Prostate gland (tissue), 2 donors: ENCODE measurements around the gene ZNF460. TPM values are rescaled to one million over a fixed set of nuclear protein-coding genes. Genes with fewer than 3 reads are reported as not detected.
"Not testable (repeated sequence)": the region's sequence is repeated elsewhere in the genome, so short reads cannot be mapped to it uniquely, and the experiment has no call there.

Experiments
- DNase-seq: peaks from one replicate; pipeline ENCODE4 v3.0.0-alpha.2; 2019; ENCODE audit warnings: low spot score
- H3K27ac ChIP-seq, 2 donors: fragments of 200-600 bp; sonication (generic); 2 replicates each; pipeline ENCODE4 v1.5.1; 2017 to 2019
- H3K27me3 ChIP-seq: fragments of 200-600 bp; sonication (generic); replicated peaks from 2 replicates; pipeline ENCODE4 v1.5.1; 2019; ENCODE audit not compliant: insufficient read depth
- H3K36me3 ChIP-seq, 2 donors: fragments of 200-600 bp; sonication (generic); 1 replicate in 1 of 2; 2 replicates in 1 of 2; pipeline versions ENCODE4 v1.5.1 to v1.8.1; 2017 to 2019
- H3K4me1 ChIP-seq: fragments of 200-600 bp; sonication (generic); replicated peaks from 2 replicates; pipeline ENCODE4 v1.5.1; 2019
- H3K4me3 ChIP-seq, 2 donors: fragments of 200-600 bp; sonication (generic); 2 replicates each; pipeline ENCODE4 v1.5.1; 2017 to 2019
- H3K9me3 ChIP-seq: fragments of 200-600 bp; sonication (generic); 2 replicates; pipeline ENCODE4 v1.5.1; 2017
- POLR2A ChIP-seq: fragments of 450-650 bp; IDR thresholded peaks from one replicate; pipeline ENCODE4 v1.6.1; 2016; ENCODE audit warnings: antibody characterized with exemption, mild to moderate bottlenecking
- POLR2AphosphoS5 ChIP-seq: sonication (generic); formaldehyde crosslinking; IDR thresholded peaks from one replicate; pipeline ENCODE4 v1.6.1; 2017; ENCODE audit warnings: antibody characterized with exemption
- WGBS: methylation state at CpG from one replicate; pipeline ENCODE4 v1.1.5; 2018; 5-methylcytosine and 5-hydroxymethylcytosine counted together
- intact Hi-C: fragments of 100-400 bp; cut with DNase I; formaldehyde crosslinking; loops from one replicate; pipeline ENCODE4 v1.14.2; 2022
- total RNA-seq, 2 donors: library from RNA; depleted of rRNA; stranded (reverse); fragments of >200 nt; gene quantifications; one replicate each; pipeline ENCODE4 v1.1.0, GENCODE V29; 2016
- TF ChIP-seq, protein P1 (sequence below), 4 experiments: fragments of 200-600 bp in 2 of 4; fragments of 450-650 bp in 2 of 4; sonication (generic) in 2 of 4; IDR thresholded peaks; 1 replicate in 3 of 4; 2 replicates in 1 of 4; pipeline ENCODE4 v1.5.1; 2016 to 2019; ENCODE audit warnings: antibody characterized with exemption in 4 of 4, mild to moderate bottlenecking in 2 of 4, moderate library complexity in 2 of 4

Gene ZNF460
- total RNA-seq, 2 donors from 2014 or later = 56.3 to 68.4 TPM

GRCh38 chr19:57245959-57246358 lies 34.3 kb upstream of the ZNF460 start:
- intact Hi-C loops = no loop called here
- Histone ChIP-seq H3K9me3 (no peaks in the 10 kb centered on the region), H3K27me3 (no peaks in the 10 kb centered on the region), H3K4me1 (no peaks in the 10 kb centered on the region), H3K36me3 (peaks cover 0 to 6% of the 10 kb centered on the region in 2 donors), H3K4me3 (no peak overlapping the region), H3K27ac (no peak overlapping the region)
- TF ChIP-seq POLR2AphosphoS5 (no peak), POLR2A (no peak)
- TF ChIP-seq, protein P1, sequence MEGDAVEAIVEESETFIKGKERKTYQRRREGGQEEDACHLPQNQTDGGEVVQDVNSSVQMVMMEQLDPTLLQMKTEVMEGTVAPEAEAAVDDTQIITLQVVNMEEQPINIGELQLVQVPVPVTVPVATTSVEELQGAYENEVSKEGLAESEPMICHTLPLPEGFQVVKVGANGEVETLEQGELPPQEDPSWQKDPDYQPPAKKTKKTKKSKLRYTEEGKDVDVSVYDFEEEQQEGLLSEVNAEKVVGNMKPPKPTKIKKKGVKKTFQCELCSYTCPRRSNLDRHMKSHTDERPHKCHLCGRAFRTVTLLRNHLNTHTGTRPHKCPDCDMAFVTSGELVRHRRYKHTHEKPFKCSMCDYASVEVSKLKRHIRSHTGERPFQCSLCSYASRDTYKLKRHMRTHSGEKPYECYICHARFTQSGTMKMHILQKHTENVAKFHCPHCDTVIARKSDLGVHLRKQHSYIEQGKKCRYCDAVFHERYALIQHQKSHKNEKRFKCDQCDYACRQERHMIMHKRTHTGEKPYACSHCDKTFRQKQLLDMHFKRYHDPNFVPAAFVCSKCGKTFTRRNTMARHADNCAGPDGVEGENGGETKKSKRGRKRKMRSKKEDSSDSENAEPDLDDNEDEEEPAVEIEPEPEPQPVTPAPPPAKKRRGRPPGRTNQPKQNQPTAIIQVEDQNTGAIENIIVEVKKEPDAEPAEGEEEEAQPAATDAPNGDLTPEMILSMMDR (IDR thresholded peaks at IDR 0.05) = no peak
- no peak for DNase-seq
- 78% methylated on average over 6 of the region's 6 CpGs for WGBS

GRCh38 chr19:57248646-57249045 lies 31.6 kb upstream of the ZNF460 start:
- 91% methylated on average over 6 of the region's 6 CpGs for WGBS
- H3K27ac ChIP-seq = no peak overlapping the region
- no peaks in the 10 kb centered on the region for H3K9me3 ChIP-seq
- no peaks in the 10 kb centered on the region for H3K27me3 ChIP-seq
- H3K36me3 ChIP-seq = peaks cover 6 to 12% of the 10 kb centered on the region in 2 donors
- no peak for TF ChIP-seq POLR2AphosphoS5
- TF ChIP-seq, protein P1 (IDR thresholded peaks at IDR 0.05) = no peak
- no peak for TF ChIP-seq POLR2A
- intact Hi-C loops = no loop called here
- no peak for DNase-seq
- H3K4me3 ChIP-seq = no peak overlapping the region
- no peaks in the 10 kb centered on the region for H3K4me1 ChIP-seq

DNA sequence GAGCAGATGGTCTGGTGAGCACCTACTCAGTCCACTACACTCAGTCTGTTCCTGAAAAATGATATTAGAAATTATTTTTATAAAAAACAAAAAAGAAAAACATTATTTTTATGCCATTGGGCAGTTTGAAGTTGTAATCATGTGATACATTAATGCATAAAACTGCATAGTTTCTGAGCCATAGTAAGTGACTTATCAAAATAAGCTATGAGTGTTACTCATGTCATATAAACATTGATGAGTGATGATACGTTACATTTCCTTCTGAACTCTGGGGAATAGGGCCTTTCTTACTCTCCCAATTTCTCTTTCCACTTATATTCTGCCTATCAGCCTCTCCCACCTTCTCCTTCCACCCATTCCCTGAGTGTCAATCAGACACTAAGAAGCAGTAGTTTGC lies 31.0 kb upstream of the ZNF460 start:
- WGBS = 96% methylated on average over 1 of the region's 1 CpG
- Histone ChIP-seq H3K27me3 (no peaks in the 10 kb centered on the region), H3K4me3 (no peak overlapping the region), H3K4me1 (no peaks in the 10 kb centered on the region), H3K9me3 (no peaks in the 10 kb centered on the region), H3K27ac (no peak overlapping the region), H3K36me3 (peaks cover 11 to 19% of the 10 kb centered on the region in 2 donors)
- intact Hi-C loops = no loop called here
- DNase-seq = no peak
- no peak for TF ChIP-seq POLR2A
- TF ChIP-seq, protein P1 (IDR thresholded peaks at IDR 0.05) = no peak
- TF ChIP-seq POLR2AphosphoS5 = no peak

- H3K27me3 ChIP-seq, intact Hi-C loops, H3K9me3 ChIP-seq, H3K27ac ChIP-seq, DNase-seq, H3K4me3 ChIP-seq, H3K4me1 ChIP-seq: not testable (repeated sequence)
- 96% methylated on average over 11 of the region's 11 CpGs for WGBS
- H3K36me3 ChIP-seq = peaks cover 9 to 20% of the 10 kb centered on the region in 2 donors
Observed at GRCh38 chr19:57253767-57254166, 26.5 kb upstream of the ZNF460 start.

- no peak for DNase-seq
- 92% methylated on average over 3 of the region's 3 CpGs for WGBS
- Histone ChIP-seq H3K9me3 (no peaks in the 10 kb centered on the region), H3K27ac (no peak overlapping the region), H3K27me3 (no peaks in the 10 kb centered on the region), H3K36me3 (no peaks in the 10 kb centered on the region), H3K4me1 (no peaks in the 10 kb centered on the region), H3K4me3 (no peak overlapping the region)
- intact Hi-C loops = no loop called here
- TF ChIP-seq POLR2AphosphoS5 = no peak
- TF ChIP-seq POLR2A = no peak
- TF ChIP-seq, protein P1 (IDR thresholded peaks at IDR 0.05) = no peak
Observed at GRCh38 chr19:57262044-57262443, 18.2 kb upstream of the ZNF460 start.
